Suprapubic skin (tissue), 4 donors: ENCODE data around the gene RIMS1. TPM values are rescaled to one million over a fixed set of nuclear protein-coding genes. Genes with fewer than 3 reads are reported as not detected.

Source experiments
- DNase-seq, 2 donors: peaks; one replicate each; pipeline ENCODE4 v3.0.0-alpha.2; 2019; ENCODE audit warnings: low spot score in 2 of 2
- H3K27ac ChIP-seq: fragments of 200-600 bp; sonication (generic); one replicate; pipeline ENCODE4 v1.5.1; 2019
- H3K27me3 ChIP-seq: fragments of 200-600 bp; sonication (generic); one replicate; pipeline ENCODE4 v1.5.1; 2019
- H3K36me3 ChIP-seq: fragments of 200-600 bp; sonication (generic); one replicate; pipeline ENCODE4 v1.5.1; 2019
- H3K4me1 ChIP-seq: fragments of 200-600 bp; sonication (generic); one replicate; pipeline ENCODE4 v1.5.1; 2019
- H3K4me3 ChIP-seq: fragments of 200-600 bp; sonication (generic); one replicate; pipeline ENCODE4 v1.5.1; 2019; ENCODE audit warnings: mild to moderate bottlenecking
- H3K9me3 ChIP-seq: fragments of 200-600 bp; sonication (generic); one replicate; pipeline ENCODE4 v1.5.1; 2019
- EP300 ChIP-seq: sonication (generic); formaldehyde crosslinking; IDR thresholded peaks from one replicate; pipeline ENCODE4 v1.6.1; 2017; ENCODE audit warnings: antibody characterized with exemption
- POLR2A ChIP-seq, 2 donors: fragments of 450-650 bp; IDR thresholded peaks; one replicate each; pipeline ENCODE4 v1.6.1; 2017; ENCODE audit warnings: antibody characterized with exemption in 2 of 2, mild to moderate bottlenecking in 2 of 2, moderate library complexity in 2 of 2
- POLR2AphosphoS5 ChIP-seq, 3 donors: sonication (generic); formaldehyde crosslinking; IDR thresholded peaks; one replicate each; pipeline ENCODE4 v1.6.1; 2017; ENCODE audit warnings: antibody characterized with exemption in 3 of 3
- WGBS: methylation state at CpG from one replicate; pipeline ENCODE4 v1.1.5; 2018; 5-methylcytosine and 5-hydroxymethylcytosine counted together
- total RNA-seq, 4 donors: library from RNA; depleted of rRNA; stranded (reverse); fragments of >200 nt; gene quantifications; one replicate each; pipeline ENCODE4 v1.1.0, GENCODE V29; 2016
- TF ChIP-seq, protein P1 (sequence below), 2 donors: fragments of 200-600 bp in 1 of 2; fragments of 450-650 bp in 1 of 2; sonication (generic) in 1 of 2; IDR thresholded peaks; one replicate each; pipeline ENCODE4 v1.5.1; 2016 to 2019; ENCODE audit warnings: antibody characterized with exemption in 2 of 2, mild to moderate bottlenecking in 1 of 2, moderate library complexity in 1 of 2

RIMS1 gene
- total RNA-seq, 4 donors from 2014 or later, result 2.9 to 9.7 (median 4.5) TPM

DNA sequence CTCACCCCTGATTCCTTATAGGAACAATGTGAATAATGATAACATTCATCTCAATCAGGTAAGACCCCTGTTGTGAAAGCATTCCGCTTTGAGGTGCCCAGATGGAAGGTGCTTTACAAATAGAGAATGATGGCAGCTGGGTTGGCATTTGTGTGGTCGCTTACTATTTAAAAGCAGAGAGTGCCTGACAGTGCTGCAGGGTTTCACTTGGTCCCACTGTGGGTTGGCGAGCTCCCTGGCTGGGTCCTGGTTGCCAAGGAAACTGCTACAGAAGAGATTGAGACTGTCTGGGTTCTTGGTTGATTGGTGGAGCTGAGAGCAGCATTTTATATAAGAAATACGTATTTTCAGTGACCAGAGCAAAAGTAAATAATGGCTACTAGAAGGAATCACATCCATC is 528.3 kb downstream of the RIMS1 start:
- Histone ChIP-seq H3K27ac (no peak overlapping the region), H3K4me3 (no peak overlapping the region), H3K27me3 (peaks cover 9% of the 10 kb centered on the region), H3K36me3 (no peaks in the 10 kb centered on the region), H3K9me3 (no peaks in the 10 kb centered on the region), H3K4me1 (no peaks in the 10 kb centered on the region)
- TF ChIP-seq EP300 (no peak), POLR2A (IDR thresholded peaks at IDR 0.05) (no peak), POLR2AphosphoS5 (IDR thresholded peaks at IDR 0.05) (no peak)
- TF ChIP-seq, protein P1, sequence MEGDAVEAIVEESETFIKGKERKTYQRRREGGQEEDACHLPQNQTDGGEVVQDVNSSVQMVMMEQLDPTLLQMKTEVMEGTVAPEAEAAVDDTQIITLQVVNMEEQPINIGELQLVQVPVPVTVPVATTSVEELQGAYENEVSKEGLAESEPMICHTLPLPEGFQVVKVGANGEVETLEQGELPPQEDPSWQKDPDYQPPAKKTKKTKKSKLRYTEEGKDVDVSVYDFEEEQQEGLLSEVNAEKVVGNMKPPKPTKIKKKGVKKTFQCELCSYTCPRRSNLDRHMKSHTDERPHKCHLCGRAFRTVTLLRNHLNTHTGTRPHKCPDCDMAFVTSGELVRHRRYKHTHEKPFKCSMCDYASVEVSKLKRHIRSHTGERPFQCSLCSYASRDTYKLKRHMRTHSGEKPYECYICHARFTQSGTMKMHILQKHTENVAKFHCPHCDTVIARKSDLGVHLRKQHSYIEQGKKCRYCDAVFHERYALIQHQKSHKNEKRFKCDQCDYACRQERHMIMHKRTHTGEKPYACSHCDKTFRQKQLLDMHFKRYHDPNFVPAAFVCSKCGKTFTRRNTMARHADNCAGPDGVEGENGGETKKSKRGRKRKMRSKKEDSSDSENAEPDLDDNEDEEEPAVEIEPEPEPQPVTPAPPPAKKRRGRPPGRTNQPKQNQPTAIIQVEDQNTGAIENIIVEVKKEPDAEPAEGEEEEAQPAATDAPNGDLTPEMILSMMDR (IDR thresholded peaks at IDR 0.05), result no peak
- no peak for DNase-seq
- 81% methylated on average over 4 of the region's 4 CpGs for WGBS

DNA sequence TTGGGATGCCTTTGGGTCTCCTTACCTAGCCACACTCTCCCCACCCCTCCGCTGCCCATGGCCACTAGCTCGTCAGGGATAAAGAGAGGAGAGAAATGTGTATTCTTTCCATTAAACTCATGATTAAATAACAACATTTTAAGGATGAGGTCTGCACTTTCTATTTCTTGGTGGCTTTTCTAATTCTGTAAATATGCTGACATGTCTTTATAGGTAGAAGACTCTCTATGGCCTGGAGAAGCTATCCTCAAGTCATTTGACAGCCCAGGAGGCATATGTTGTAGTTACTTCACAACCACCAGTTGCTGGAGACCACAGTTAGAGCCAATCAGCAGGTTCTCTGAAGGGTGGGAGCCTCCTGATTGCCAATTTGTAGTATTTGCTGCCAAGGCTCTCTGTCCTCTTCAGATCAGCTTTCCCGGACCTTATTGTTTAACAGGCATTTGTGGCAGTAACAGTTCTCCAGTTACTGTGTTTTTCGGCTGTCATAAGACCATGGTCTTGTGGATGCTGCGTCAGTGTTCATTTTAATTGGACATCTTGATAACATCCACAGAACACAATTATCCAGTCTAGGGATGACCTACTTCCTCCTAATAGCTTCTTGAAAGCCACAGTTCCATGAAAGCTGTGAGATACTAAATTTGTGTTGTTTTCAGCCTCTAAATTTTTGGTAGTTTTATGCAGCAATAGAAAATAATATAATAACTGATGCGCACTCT is 530.6 kb downstream of the RIMS1 start:
- TF ChIP-seq, protein P1 (IDR thresholded peaks at IDR 0.05), result no peak
- TF ChIP-seq POLR2AphosphoS5 (IDR thresholded peaks at IDR 0.05) (no peak), EP300 (no peak), POLR2A (IDR thresholded peaks at IDR 0.05) (no peak)
- 92% methylated on average over 6 of the region's 6 CpGs for WGBS
- Histone ChIP-seq H3K36me3 (no peaks in the 10 kb centered on the region), H3K4me1 (no peaks in the 10 kb centered on the region), H3K9me3 (no peaks in the 10 kb centered on the region), H3K4me3 (no peak overlapping the region), H3K27ac (no peak overlapping the region), H3K27me3 (peaks cover 9% of the 10 kb centered on the region)
- no peak for DNase-seq

DNA sequence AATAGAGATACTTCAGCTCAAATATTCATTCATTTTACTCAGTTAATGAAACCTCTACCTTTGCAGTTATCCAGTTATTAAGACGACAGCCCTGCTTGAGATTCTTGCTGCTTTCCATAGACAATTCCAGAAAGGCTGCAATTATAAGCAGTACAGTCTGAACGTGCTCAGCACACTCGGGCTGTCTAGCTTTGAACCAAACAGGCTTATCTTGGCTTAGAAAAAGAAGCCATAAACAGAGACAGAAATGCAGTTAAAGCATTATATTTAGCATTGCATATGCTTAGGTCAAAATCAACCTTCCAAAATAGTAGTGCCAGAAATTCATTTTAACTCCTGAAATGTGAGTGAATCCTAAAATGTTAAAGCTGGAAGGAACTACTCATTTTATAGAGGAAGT is 531.4 kb downstream of the RIMS1 start:
- Histone ChIP-seq H3K36me3 (no peaks in the 10 kb centered on the region), H3K27ac (no peak overlapping the region), H3K27me3 (peaks cover 7% of the 10 kb centered on the region), H3K4me3 (no peak overlapping the region), H3K9me3 (no peaks in the 10 kb centered on the region), H3K4me1 (no peaks in the 10 kb centered on the region)
- no peak for DNase-seq
- 56% methylated on average over 3 of the region's 3 CpGs for WGBS
- TF ChIP-seq EP300 (no peak), POLR2AphosphoS5 (IDR thresholded peaks at IDR 0.05) (no peak), POLR2A (IDR thresholded peaks at IDR 0.05) (no peak)
- TF ChIP-seq, protein P1 (IDR thresholded peaks at IDR 0.05), result no peak

DNA sequence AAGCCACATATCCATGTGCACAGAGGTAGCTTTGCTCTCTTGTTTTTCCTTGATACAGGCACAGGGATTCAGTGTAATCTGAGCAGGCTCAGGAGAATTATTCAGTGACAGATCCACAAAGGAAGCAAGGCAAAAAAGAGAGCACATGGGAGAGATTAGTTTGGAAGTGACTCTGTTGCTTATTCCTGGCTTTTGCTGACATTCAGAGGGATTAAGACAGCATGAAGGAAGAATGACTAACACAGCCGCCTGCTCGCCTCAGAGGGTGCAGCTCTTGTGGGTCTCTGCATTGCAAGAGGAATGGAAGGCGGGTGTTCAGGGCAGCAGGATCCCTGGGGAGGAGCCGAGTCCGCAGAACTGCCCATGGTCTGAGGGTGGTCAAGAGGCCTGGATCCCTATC is 532.1 kb downstream of the RIMS1 start:
- Histone ChIP-seq H3K4me1 (no peaks in the 10 kb centered on the region), H3K4me3 (no peak overlapping the region), H3K9me3 (no peaks in the 10 kb centered on the region), H3K27me3 (peaks cover 3% of the 10 kb centered on the region), H3K27ac (no peak overlapping the region), H3K36me3 (no peaks in the 10 kb centered on the region)
- TF ChIP-seq POLR2A (IDR thresholded peaks at IDR 0.05) (no peak), EP300 (no peak), POLR2AphosphoS5 (IDR thresholded peaks at IDR 0.05) (no peak)
- TF ChIP-seq, protein P1 (IDR thresholded peaks at IDR 0.05), result no peak
- no peak for DNase-seq
- 58% methylated on average over 5 of the region's 5 CpGs for WGBS

DNA sequence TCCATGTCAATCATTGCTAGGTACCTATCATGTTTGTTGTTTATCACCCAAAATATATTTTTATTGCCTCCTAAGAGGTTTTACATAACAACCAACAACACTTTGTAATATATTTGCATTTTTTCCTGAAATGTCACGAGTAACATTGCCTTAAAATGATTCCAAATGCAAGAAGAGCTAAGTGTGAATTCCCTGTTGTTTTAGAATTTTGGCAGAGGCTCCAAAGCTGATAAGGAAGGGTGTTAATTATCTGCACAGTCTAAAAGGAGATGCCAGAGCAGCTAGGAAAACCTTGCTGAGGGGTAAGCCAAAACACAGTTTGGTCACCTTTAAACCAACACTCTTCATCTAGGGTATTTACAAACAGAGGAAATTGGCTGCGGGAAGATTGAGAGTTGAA is 533.6 kb downstream of the RIMS1 start:
- Histone ChIP-seq H3K36me3 (no peaks in the 10 kb centered on the region), H3K27me3 (no peaks in the 10 kb centered on the region), H3K4me1 (no peaks in the 10 kb centered on the region), H3K4me3 (no peak overlapping the region), H3K27ac (no peak overlapping the region), H3K9me3 (no peaks in the 10 kb centered on the region)
- TF ChIP-seq POLR2A (IDR thresholded peaks at IDR 0.05), result no peak
- TF ChIP-seq POLR2AphosphoS5 (IDR thresholded peaks at IDR 0.05), result no peak
- TF ChIP-seq, protein P1 (IDR thresholded peaks at IDR 0.05), result no peak
- TF ChIP-seq EP300, result no peak
- no peak for DNase-seq
- 81% methylated on average over 2 of the region's 2 CpGs for WGBS
